Calu3 (cell line): Measurements from ENCODE around the gene ESYT3. TPM values are rescaled to one million over a fixed set of nuclear protein-coding genes. Genes with fewer than 3 reads are reported as not detected.

ENCODE experiments used
- BruUV-seq: library from RNA; stranded (reverse); fragments of 400-500 nt; replicated peaks from 2 replicates; lab custom pipeline; 2021; lab: Mats Ljungman, UMichigan
- CTCF ChIA-PET: fragments of 300-600 bp; sonication (Branson Sonifier 250); formaldehyde crosslinking; loops from one replicate; lab custom pipeline; 2022; ENCODE audit warnings: antibody characterized with exemption; lab: Charles Lee
- DNase-seq: peaks from one replicate; pipeline ENCODE4 v3.0.0; 2022
- H3K27ac Mint-ChIP-seq: one replicate; pipeline ENCODE4 v1.8.0; 2022; ENCODE audit warnings: mixed read lengths; ENCODE audit not compliant: unreplicated experiment
- H3K27me3 Mint-ChIP-seq: one replicate; pipeline ENCODE4 v1.8.0; 2022; ENCODE audit warnings: mixed read lengths; ENCODE audit not compliant: unreplicated experiment
- H3K36me3 Mint-ChIP-seq: one replicate; pipeline ENCODE4 v1.8.0; 2022; ENCODE audit warnings: mild to moderate bottlenecking, moderate library complexity, mixed read lengths; ENCODE audit not compliant: insufficient read depth, unreplicated experiment
- H3K4me1 Mint-ChIP-seq: one replicate; pipeline ENCODE4 v1.8.0; 2022; ENCODE audit warnings: mild to moderate bottlenecking, low read depth, mixed read lengths; ENCODE audit not compliant: unreplicated experiment
- H3K4me3 Mint-ChIP-seq: one replicate; pipeline ENCODE4 v1.8.0; 2022; ENCODE audit warnings: mild to moderate bottlenecking, low read depth, moderate library complexity, mixed read lengths; ENCODE audit not compliant: unreplicated experiment
- H3K9me3 Mint-ChIP-seq: one replicate; pipeline ENCODE4 v1.8.0; 2022; ENCODE audit warnings: low read depth, mixed read lengths; ENCODE audit not compliant: unreplicated experiment
- CTCF ChIP-seq: fragments of 200-600 bp; IDR thresholded peaks from one replicate; pipeline ENCODE4 v1.8.0; 2022; ENCODE audit warnings: antibody characterized with exemption; ENCODE audit not compliant: unreplicated experiment
- intact Hi-C: fragments of 100-400 bp; cut with micrococcal nuclease; formaldehyde crosslinking; loops from one replicate; pipeline ENCODE4 v1.10.0; 2022; ENCODE audit not compliant: unreplicated experiment
- total RNA-seq: library from RNA; stranded (reverse); gene quantifications from 2 replicates; pipeline ENCODE4 v1.2.3, GENCODE V29; 2022

Gene ESYT3
- total RNA-seq, 1 experiment from 2014 or later = 3.5 TPM

- CTCF ChIA-PET = no interaction called here
- no peak for TF ChIP-seq CTCF
Measured at GRCh38 chr3:138473391-138473790, 39.0 kb downstream of the ESYT3 start.

DNA sequence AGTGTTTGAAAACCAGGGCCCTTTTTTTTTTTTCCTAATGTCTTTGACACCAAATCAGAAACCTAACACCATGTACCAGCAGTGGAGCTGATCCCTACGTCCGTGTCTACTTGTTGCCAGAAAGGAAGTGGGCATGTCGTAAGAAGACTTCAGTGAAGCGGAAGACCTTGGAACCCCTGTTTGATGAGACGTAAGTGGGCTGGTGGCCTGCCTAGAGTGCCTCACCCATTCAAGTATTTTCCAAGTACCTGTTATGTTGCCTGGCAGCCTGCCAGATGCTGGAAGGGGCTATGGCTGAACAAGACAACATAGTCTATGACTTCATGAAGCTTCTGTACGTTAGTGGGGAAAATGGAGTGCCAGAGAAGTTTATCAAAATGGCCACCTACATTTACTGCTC is 39.7 kb downstream of the ESYT3 start:
- intact Hi-C loops = no loop called here
- no peaks in the 10 kb centered on the region for H3K27me3 Mint-ChIP-seq
- no peak for DNase-seq
- CTCF ChIA-PET = no interaction called here
- no peak for TF ChIP-seq CTCF
- no peaks in the 10 kb centered on the region for H3K4me1 Mint-ChIP-seq
- no peak overlapping the region for H3K27ac Mint-ChIP-seq
- H3K4me3 Mint-ChIP-seq = no peak overlapping the region
- H3K9me3 Mint-ChIP-seq = no peaks in the 10 kb centered on the region
- no peaks in the 10 kb centered on the region for H3K36me3 Mint-ChIP-seq
- BruUV-seq = no TSS peak

More at GRCh38 chr3:138473391-138473790, 39.0 kb downstream of the ESYT3 start:
- DNase-seq = no peak
- Mint-ChIP-seq H3K27ac (no peak overlapping the region), H3K27me3 (no peaks in the 10 kb centered on the region), H3K4me1 (no peaks in the 10 kb centered on the region), H3K4me3 (no peak overlapping the region), H3K9me3 (no peaks in the 10 kb centered on the region), H3K36me3 (no peaks in the 10 kb centered on the region)
- intact Hi-C loops = no loop called here
- no TSS peak for BruUV-seq

DNA sequence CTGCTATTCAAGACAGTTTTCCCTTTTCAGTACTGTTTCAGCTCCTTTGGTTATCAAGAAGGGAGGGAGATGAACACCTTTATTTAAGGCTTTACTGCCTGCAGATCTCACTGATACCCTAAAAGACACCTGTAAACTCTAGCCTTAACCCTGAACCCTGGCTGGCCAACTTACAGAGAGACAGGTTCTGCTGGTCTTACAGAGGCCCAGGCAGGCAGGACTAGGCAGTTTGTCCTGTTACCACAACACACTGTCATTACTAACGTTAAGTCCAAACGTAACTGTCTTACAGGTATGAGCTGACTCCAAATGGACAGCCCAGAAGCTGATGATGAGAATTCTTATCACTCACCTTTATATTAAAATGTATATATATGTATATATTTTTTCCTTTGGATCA is 42.1 kb downstream of the ESYT3 start:
- TF ChIP-seq CTCF = no peak
- Mint-ChIP-seq H3K27ac (no peak overlapping the region), H3K4me1 (no peaks in the 10 kb centered on the region), H3K27me3 (no peaks in the 10 kb centered on the region), H3K9me3 (no peaks in the 10 kb centered on the region), H3K36me3 (no peaks in the 10 kb centered on the region), H3K4me3 (no peak overlapping the region)
- DNase-seq = no peak
- intact Hi-C loops = loop anchor here (5.0 kb wide), 2 partner anchors 116 to 221 kb away; partner anchors contain the start of gene CEP70
- no TSS peak for BruUV-seq
- CTCF ChIA-PET = interaction anchor here (1.0 kb wide), 1 partner anchor 447 kb away, joined by 5 read pairs; no protein-coding TSS in a partner anchor

GRCh38 chr3:138477120-138477519 is 42.7 kb downstream of the ESYT3 start:
- intact Hi-C loops = loop anchor here (5.0 kb wide), 2 partner anchors 115 to 220 kb away; partner anchors contain the start of gene CEP70
- no peaks in the 10 kb centered on the region for H3K9me3 Mint-ChIP-seq
- H3K27me3 Mint-ChIP-seq = no peaks in the 10 kb centered on the region
- CTCF ChIA-PET = interaction anchor here (1.0 kb wide), 1 partner anchor 446 kb away, joined by 5 read pairs; no protein-coding TSS in a partner anchor
- BruUV-seq = no TSS peak
- DNase-seq = no peak
- no peaks in the 10 kb centered on the region for H3K4me1 Mint-ChIP-seq
- H3K27ac Mint-ChIP-seq = no peak overlapping the region
- no peak for TF ChIP-seq CTCF
- no peaks in the 10 kb centered on the region for H3K36me3 Mint-ChIP-seq
- no peak overlapping the region for H3K4me3 Mint-ChIP-seq
